Sigmoid colon (tissue), 4 donors: ENCODE data around the gene TMF1.

Experiments used
- CTCF ChIP-seq, 4 experiments: fragments of 450-650 bp in 3 of 4; fragments of 200-600 bp in 1 of 4; IDR thresholded peaks; one replicate each; pipeline ENCODE4 v1.5.1; 2016 to 2019; ENCODE audit warnings: antibody characterized with exemption in 4 of 4, mild to moderate bottlenecking in 3 of 4, moderate library complexity in 2 of 4
- EP300 ChIP-seq, 4 donors: sonication (generic); formaldehyde crosslinking; IDR thresholded peaks; one replicate each; pipeline ENCODE4 v1.6.1; 2017; ENCODE audit warnings: antibody characterized with exemption in 4 of 4
- POLR2AphosphoS5 ChIP-seq, 4 donors: sonication (generic); formaldehyde crosslinking; IDR thresholded peaks; one replicate each; pipeline ENCODE4 v1.6.1; 2017; ENCODE audit warnings: antibody characterized with exemption in 4 of 4

- TF ChIP-seq CTCF (IDR thresholded peaks at IDR 0.05) (no peak), POLR2AphosphoS5 (IDR thresholded peaks at IDR 0.05) (no peak), EP300 (IDR thresholded peaks at IDR 0.05) (no peak)
These were observed 40.9 kb downstream of the TMF1 start for GRCh38 chr3:69011096-69011730.
